Thoracic aorta (tissue), 2 donors: ENCODE data around the gene IL26. TPM values are rescaled to one million over a fixed set of nuclear protein-coding genes. Genes with fewer than 3 reads are reported as not detected.
"Not testable (repeated sequence)": the region's sequence is repeated elsewhere in the genome, so short reads cannot be mapped to it uniquely, and the experiment has no call there.

ENCODE experiments used
- ATAC-seq: fragments of 150-250 bp; one replicate; pipeline ENCODE4 v1.8.0; 2017; ENCODE audit warnings: low read depth; ENCODE audit not compliant: insufficient number of reproducible peaks, low FRiP score
- DNase-seq: peaks from one replicate; pipeline ENCODE4 v3.0.0-alpha.2; 2020; ENCODE audit warnings: low spot score
- H3K27ac ChIP-seq, 2 donors: fragments of 200-600 bp; sonication (generic); 1 replicate in 1 of 2; 2 replicates in 1 of 2; pipeline ENCODE4 v1.5.1; 2016; ENCODE audit warnings: mild to moderate bottlenecking in 2 of 2, moderate library complexity in 2 of 2
- H3K27me3 ChIP-seq: fragments of 200-600 bp; sonication (generic); replicated peaks from 2 replicates; pipeline ENCODE4 v1.6.0; 2016; ENCODE audit warnings: mild to moderate bottlenecking; ENCODE audit not compliant: insufficient read depth
- H3K36me3 ChIP-seq: fragments of 200-600 bp; sonication (generic); one replicate; pipeline ENCODE4 v1.5.1; 2016
- H3K4me1 ChIP-seq, 2 donors: fragments of 200-600 bp; sonication (generic); 1 replicate in 1 of 2; 2 replicates in 1 of 2; pipeline versions ENCODE4 v1.5.1 to v1.6.0; 2016; ENCODE audit warnings: low read depth in 2 of 2, mild to moderate bottlenecking in 1 of 2; ENCODE audit not compliant: control insufficient read depth in 1 of 2
- H3K4me3 ChIP-seq: fragments of 200-600 bp; sonication (generic); 2 replicates; pipeline ENCODE4 v1.5.1; 2016; ENCODE audit warnings: mild to moderate bottlenecking
- H3K9me3 ChIP-seq: fragments of 200-600 bp; sonication (generic); 2 replicates; pipeline ENCODE4 v1.5.1; 2016
- total RNA-seq, 2 donors: library from RNA; depleted of rRNA; stranded (reverse); fragments of >200 nt; gene quantifications; one replicate each; pipeline versions ENCODE4 v1.1.0 to v1.2.3, GENCODE V29; 2016
- TF ChIP-seq, protein P1 (sequence below): fragments of 200-600 bp; sonication (generic); IDR thresholded peaks from one replicate; pipeline ENCODE4 v1.5.1; 2019; ENCODE audit warnings: antibody characterized with exemption

IL26 gene
- total RNA-seq, 2 donors from 2014 or later, result not detected

GRCh38 chr12:68175557-68176061 is 50.0 kb downstream of the IL26 start:
- TF ChIP-seq, protein P1, sequence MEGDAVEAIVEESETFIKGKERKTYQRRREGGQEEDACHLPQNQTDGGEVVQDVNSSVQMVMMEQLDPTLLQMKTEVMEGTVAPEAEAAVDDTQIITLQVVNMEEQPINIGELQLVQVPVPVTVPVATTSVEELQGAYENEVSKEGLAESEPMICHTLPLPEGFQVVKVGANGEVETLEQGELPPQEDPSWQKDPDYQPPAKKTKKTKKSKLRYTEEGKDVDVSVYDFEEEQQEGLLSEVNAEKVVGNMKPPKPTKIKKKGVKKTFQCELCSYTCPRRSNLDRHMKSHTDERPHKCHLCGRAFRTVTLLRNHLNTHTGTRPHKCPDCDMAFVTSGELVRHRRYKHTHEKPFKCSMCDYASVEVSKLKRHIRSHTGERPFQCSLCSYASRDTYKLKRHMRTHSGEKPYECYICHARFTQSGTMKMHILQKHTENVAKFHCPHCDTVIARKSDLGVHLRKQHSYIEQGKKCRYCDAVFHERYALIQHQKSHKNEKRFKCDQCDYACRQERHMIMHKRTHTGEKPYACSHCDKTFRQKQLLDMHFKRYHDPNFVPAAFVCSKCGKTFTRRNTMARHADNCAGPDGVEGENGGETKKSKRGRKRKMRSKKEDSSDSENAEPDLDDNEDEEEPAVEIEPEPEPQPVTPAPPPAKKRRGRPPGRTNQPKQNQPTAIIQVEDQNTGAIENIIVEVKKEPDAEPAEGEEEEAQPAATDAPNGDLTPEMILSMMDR, result no peak
- H3K27me3 ChIP-seq, result no peaks in the 10 kb centered on the region
- no peak for ATAC-seq
- H3K4me3 ChIP-seq, result no peak overlapping the region
- DNase-seq, result no peak
- H3K4me1 ChIP-seq, result no peaks in the 10 kb centered on the region
- H3K9me3 ChIP-seq, result no peaks in the 10 kb centered on the region
- no peaks in the 10 kb centered on the region for H3K36me3 ChIP-seq
- no peak overlapping the region for H3K27ac ChIP-seq

DNA sequence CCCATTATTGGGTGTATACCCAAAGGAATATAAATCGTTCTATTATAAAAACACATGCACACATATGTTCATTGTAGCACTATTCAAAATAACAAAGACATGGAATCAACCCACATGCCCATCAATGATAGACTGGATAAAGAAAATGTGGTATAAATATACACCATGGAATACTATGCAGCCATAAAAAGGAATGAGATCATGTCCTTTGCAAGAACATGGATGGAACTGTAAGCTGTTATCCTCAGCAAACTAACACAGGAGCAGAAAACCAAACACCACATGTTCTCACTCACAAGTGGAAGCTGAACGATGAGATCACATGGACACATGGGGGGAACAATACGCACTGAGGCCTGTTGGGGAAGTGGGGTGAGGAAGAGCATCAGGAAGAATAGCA is 50.8 kb downstream of the IL26 start:
- not testable (repeated sequence) for DNase-seq, H3K4me1 ChIP-seq, ATAC-seq, H3K27me3 ChIP-seq, H3K36me3 ChIP-seq, H3K9me3 ChIP-seq, H3K4me3 ChIP-seq, H3K27ac ChIP-seq

DNA sequence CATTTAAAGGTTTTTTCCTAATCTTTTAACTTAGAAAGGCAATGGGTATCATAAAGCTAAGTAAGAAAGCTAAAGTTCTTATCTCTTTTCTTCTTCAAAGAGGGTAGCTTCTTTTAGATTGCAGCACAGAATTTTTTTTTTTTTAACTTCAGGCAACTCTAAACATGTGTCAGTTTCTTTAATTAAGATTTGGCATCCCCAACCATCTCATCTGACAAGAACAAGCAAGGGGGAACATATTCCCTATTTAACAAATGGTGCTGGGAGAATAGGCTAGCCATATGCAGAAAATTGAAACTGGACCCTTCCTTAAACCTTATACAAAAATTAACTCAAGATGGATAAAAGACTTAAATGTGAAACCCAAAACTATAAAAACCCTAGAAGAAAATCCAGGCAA is 51.8 kb downstream of the IL26 start:
- DNase-seq (no peak), ATAC-seq (no peak)
- no peaks in the 10 kb centered on the region for H3K9me3 ChIP-seq
- no peak overlapping the region for H3K27ac ChIP-seq
- H3K4me1 ChIP-seq, result no peaks in the 10 kb centered on the region
- TF ChIP-seq, protein P1, result no peak
- H3K36me3 ChIP-seq, result no peaks in the 10 kb centered on the region
- no peaks in the 10 kb centered on the region for H3K27me3 ChIP-seq
- no peak overlapping the region for H3K4me3 ChIP-seq

DNA sequence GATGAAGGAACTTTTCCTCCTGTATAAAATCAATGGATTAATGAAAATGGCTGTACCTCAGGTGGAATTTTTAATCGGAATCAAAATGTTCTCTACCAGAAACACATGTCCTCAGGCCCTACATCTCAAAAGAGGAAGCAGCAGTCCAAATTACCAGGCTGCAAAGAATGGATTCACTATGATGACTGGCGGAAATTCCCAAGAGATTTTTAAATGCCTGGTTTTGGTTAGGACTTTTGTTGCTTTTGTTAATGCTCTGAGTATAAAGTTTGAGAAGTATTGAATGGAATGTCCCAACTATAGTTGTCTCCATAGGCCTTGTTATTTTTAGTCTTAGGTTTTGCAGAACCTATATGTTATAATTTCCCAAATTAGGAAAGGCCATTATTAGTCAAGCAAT is 54.9 kb downstream of the IL26 start:
- Histone ChIP-seq H3K9me3 (no peaks in the 10 kb centered on the region), H3K36me3 (no peaks in the 10 kb centered on the region), H3K4me3 (no peak overlapping the region), H3K27ac (no peak overlapping the region), H3K27me3 (no peaks in the 10 kb centered on the region), H3K4me1 (no peaks in the 10 kb centered on the region)
- ATAC-seq (no peak), DNase-seq (no peak)
- TF ChIP-seq, protein P1, result no peak

- no peaks in the 10 kb centered on the region for H3K4me1 ChIP-seq
- H3K27ac ChIP-seq, result no peak overlapping the region
- DNase-seq (no peak), ATAC-seq (no peak)
- H3K9me3 ChIP-seq, result no peaks in the 10 kb centered on the region
- H3K36me3 ChIP-seq, result no peaks in the 10 kb centered on the region
- H3K4me3 ChIP-seq, result no peak overlapping the region
- TF ChIP-seq, protein P1, result no peak
- no peaks in the 10 kb centered on the region for H3K27me3 ChIP-seq
These were observed 56.3 kb downstream of the IL26 start for GRCh38 chr12:68169213-68169889.

GRCh38 chr12:68166317-68166831 is 59.2 kb downstream of the IL26 start:
- TF ChIP-seq, protein P1, result no peak
- DNase-seq (no peak), ATAC-seq (no peak)
- H3K27me3 ChIP-seq, result no peaks in the 10 kb centered on the region
- no peaks in the 10 kb centered on the region for H3K9me3 ChIP-seq
- no peak overlapping the region for H3K4me3 ChIP-seq
- H3K36me3 ChIP-seq, result no peaks in the 10 kb centered on the region
- no peak overlapping the region for H3K27ac ChIP-seq
- no peaks in the 10 kb centered on the region for H3K4me1 ChIP-seq
